ENCODE data around the gene RAB22A.

RAB22A gene

DNA sequence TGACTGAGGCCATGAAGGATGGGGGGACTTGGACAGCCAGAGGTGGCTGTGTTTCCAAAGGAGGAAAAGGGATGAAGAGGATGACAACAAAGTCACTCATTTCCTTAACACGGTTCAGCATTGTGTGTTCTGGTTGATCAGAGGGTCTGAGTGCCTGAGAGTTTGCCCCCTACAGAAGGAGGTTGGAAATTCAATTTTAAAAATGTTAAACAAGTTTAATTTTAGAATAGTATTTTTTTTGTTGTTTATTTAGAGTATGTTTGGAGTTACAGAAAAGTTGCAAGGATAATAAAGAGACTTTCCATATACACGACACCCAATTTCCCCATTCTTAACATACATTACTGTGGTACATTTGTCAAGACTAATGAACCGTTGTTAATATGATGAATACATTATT, 69.2 kb downstream of the RAB22A start:
- no peak overlapping the region for H3K4me3 Mint-ChIP-seq
- peaks cover 12% of the 10 kb centered on the region for H3K9me3 Mint-ChIP-seq
- no peaks in the 10 kb centered on the region for H3K4me1 Mint-ChIP-seq (ENCODE audit: low read depth)
- peaks cover 45% of the 10 kb centered on the region for H3K27me3 Mint-ChIP-seq
- peaks cover 6% of the 10 kb centered on the region for H3K36me3 Mint-ChIP-seq (ENCODE audit: low read depth)
- no peak overlapping the region for H3K27ac Mint-ChIP-seq

DNA sequence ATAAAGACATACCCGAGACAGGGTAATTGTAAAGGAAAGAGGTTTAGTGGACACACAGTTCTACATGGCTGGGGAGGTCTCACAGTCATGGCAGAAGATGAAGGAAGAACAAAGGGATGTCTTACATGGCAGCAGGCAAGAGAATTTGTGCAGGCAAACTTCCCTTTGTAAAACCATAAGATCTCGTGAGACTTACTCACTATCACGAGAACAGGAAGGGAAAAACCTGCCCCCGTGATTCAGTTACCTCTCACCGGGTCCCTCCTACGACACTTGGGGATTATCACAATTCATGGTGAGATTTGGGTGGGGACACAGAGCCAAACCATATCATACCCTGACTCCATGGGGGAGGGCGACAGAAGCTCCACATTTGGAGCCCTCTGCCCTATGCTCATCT, 72.1 kb downstream of the RAB22A start:
- Mint-ChIP-seq H3K27me3 (peaks cover 43% of the 10 kb centered on the region), H3K4me1 (ENCODE audit: low read depth) (no peaks in the 10 kb centered on the region), H3K9me3 (peaks cover 12% of the 10 kb centered on the region), H3K36me3 (ENCODE audit: low read depth) (peaks cover 6% of the 10 kb centered on the region), H3K4me3 (no peak overlapping the region), H3K27ac (no peak overlapping the region)

DNA sequence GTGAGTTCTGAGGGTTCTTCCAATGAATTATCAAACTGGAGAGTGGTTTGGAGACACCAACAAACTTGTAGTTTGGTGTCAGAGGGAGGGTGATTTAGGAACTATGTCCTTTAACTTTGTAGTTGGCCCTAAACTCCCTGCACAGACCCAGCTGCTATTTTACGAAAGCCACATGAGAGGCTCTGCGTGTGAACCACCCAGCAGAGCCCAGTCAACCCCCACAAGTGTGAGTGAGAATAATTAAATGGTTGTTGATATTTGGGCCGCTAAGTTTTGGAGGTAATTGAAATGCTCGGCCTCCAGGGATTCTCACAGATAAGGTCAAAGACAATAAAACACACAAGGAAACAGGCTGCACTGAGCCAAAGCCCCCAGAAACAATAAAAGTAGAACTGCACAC, 72.6 kb downstream of the RAB22A start:
- Mint-ChIP-seq H3K27ac (no peak overlapping the region), H3K9me3 (peaks cover 12% of the 10 kb centered on the region), H3K36me3 (ENCODE audit: low read depth) (peaks cover 6% of the 10 kb centered on the region), H3K4me3 (no peak overlapping the region), H3K27me3 (peaks cover 42% of the 10 kb centered on the region), H3K4me1 (ENCODE audit: low read depth) (no peaks in the 10 kb centered on the region)

DNA sequence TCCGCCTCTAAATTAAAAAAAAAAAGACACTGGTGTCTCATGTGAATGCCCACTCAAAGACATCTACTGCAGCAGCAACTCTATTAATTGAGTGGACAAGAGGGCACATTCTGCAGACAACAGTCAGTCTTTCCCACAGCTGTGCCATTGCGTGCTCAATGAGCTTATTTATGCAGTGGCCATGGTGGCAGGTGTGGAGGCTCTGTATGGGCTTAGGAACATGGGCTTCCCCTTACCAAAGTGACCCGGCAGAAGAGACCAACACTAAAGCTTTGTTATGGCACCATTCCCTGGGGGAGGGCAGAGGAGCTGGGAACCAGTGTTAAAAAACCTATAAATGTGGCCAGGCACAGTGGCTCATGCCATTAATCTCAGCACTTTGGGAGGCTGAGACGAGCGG, 75.3 kb downstream of the RAB22A start:
- Mint-ChIP-seq H3K36me3 (ENCODE audit: low read depth) (peaks cover 8% of the 10 kb centered on the region), H3K27ac (no peak overlapping the region), H3K4me3 (no peak overlapping the region), H3K4me1 (ENCODE audit: low read depth) (peaks cover 5% of the 10 kb centered on the region), H3K27me3 (peaks cover 23% of the 10 kb centered on the region), H3K9me3 (peaks cover 12% of the 10 kb centered on the region)

DNA sequence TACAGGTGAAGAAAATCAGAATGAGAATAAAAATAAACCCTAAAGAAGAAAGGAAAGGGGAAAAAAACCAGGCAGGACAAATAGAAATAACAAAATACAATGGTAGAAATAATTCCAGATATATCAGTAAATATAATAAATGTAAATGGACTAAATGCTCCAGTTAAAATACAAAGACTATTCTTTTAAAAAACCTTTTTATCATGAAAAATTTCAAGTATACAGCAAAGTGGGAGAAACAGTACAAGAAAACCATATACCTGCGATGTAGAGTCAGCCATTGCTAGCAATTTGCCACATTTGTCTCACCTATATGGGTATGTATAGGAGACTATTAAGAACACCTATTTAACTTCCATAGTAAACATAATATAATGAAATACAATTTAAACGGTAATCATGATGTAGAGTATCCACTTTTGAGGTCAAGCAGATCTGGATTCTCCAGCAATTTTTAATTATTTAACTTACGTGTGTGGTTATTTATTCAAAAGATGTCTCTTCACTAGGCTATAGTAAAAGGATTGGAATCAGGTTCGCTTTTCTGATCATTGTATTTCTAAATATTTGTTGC, 78.6 kb downstream of the RAB22A start:
- H3K36me3 Mint-ChIP-seq (ENCODE audit: low read depth) = peaks cover 31% of the 10 kb centered on the region
- H3K9me3 Mint-ChIP-seq = no peaks in the 10 kb centered on the region
- H3K27ac Mint-ChIP-seq = no peak overlapping the region
- H3K4me1 Mint-ChIP-seq (ENCODE audit: low read depth) = peaks cover 38% of the 10 kb centered on the region
- H3K4me3 Mint-ChIP-seq = peak overlapping the region; percentile 31
- H3K27me3 Mint-ChIP-seq = peaks cover 4% of the 10 kb centered on the region

DNA sequence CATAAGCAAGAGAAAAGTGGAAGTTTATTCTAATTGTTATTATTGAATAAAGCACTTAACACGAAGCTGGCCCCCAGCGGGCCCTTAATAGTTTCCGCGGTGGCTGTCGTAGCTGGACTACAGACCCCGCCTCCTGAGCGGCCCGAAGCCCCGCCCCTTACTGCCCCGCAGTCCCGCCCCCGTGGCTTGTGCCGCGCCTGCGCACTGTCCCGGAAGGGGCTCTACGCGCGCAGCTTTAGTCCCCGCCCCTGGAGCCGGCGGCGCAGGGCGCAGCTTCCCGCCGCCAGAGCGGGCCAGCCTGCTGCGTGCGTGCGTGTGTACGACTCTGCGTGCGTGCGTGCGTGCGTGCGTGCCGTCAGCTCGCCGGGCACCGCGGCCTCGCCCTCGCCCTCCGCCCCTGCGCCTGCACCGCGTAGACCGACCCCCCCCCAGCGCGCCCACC, 79.4 kb downstream of the RAB22A start, which contains the start of gene VAPB:
Gene VAPB, plus strand, starts transcription at position 348 of the 442 bp plus-strand sequence. CDS start 231 bp downstream, outside the sequence.
- Mint-ChIP-seq H3K27me3 (peaks cover 4% of the 10 kb centered on the region), H3K4me1 (ENCODE audit: low read depth) (peaks cover 44% of the 10 kb centered on the region), H3K4me3 (peak within 1 kb of the TSS; percentile 98), H3K36me3 (ENCODE audit: low read depth) (peaks cover 37% of the 10 kb centered on the region), H3K9me3 (no peaks in the 10 kb centered on the region), H3K27ac (peak within 1 kb of the TSS; percentile 95)

DNA sequence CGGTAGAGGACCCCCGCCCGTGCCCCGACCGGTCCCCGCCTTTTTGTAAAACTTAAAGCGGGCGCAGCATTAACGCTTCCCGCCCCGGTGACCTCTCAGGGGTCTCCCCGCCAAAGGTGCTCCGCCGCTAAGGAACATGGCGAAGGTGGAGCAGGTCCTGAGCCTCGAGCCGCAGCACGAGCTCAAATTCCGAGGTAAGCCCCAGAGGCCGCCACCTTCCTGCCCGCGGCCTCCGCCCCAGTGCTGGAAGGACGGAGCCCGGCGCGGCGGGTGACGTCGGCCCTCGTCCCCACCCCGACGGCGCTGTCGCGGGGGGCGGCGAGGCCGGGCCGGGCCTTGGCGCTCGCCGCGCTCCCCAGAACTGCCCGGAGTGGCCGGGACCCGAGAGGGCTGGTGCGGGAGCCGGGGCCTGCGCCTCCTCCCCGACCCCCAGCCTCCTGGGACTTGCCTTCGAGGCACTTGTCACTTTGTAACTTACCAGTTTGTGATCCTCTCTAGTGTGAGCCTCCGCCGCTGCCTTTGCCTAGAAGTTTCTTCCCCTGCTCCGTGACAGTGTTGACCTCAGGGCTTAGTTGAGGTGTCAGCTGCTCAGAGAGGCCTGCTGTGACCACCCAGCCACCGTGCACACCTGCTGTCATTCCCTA, 79.9 kb downstream of the RAB22A start:
- H3K9me3 Mint-ChIP-seq = no peaks in the 10 kb centered on the region
- peak overlapping the region; percentile 95 for H3K27ac Mint-ChIP-seq
- peaks cover 50% of the 10 kb centered on the region for H3K4me1 Mint-ChIP-seq (ENCODE audit: low read depth)
- H3K27me3 Mint-ChIP-seq = no peaks in the 10 kb centered on the region
- peak overlapping the region; percentile 98 for H3K4me3 Mint-ChIP-seq
- peaks cover 42% of the 10 kb centered on the region for H3K36me3 Mint-ChIP-seq (ENCODE audit: low read depth)

DNA sequence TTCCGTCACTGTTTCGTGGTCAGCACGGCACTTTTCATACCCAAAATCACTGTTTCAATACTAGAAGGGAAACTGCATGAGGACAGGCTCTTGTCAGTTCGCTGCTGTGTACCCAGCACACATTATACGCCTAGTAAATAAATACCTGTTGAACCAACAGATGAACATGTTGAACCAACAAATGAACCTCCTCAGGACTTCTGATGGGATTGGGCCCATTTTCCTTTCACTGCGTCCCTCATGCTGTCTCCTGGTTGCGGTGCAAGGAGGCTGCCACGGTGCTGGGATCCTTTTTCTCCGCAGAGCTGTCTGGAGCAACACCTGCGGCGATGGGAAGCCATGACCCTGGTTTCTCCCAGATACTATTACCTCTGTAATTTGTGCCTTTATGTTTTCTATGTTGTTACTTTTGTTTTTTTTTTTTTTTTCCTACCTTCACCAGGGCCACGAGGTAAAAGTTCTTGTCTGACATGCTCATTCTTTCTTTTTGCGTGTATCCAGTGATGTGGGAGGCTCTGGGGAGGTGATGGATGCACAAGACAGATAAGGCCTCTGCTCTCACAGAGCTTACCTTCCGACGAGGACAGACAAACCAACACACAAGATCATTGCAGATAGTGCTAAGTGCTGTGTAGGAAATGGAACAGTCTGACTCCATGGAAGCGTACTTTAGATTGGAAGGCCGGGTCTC, 80.6 kb downstream of the RAB22A start:
- Mint-ChIP-seq H3K27me3 (no peaks in the 10 kb centered on the region), H3K27ac (peak overlapping the region; percentile 95), H3K9me3 (no peaks in the 10 kb centered on the region)

DNA sequence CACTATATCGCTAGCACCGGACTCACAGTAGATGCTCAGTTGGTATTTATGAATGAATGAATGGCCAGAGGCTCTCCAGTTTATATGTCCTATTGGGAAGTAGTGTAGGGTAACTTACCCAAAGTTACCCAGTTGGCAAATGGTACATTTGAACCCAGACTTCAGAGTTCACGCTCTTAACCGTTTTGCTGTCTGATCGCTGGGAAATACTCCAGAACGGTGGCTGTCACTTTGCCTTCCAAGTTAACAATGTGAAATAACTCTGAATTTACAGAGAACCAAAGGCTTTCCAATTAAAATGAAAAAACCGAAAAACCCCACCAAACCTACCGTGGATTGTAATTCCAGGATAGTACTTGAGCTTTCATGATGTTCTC, 81.1 kb downstream of the RAB22A start:
- no peaks in the 10 kb centered on the region for H3K9me3 Mint-ChIP-seq
- no peaks in the 10 kb centered on the region for H3K27me3 Mint-ChIP-seq
- H3K36me3 Mint-ChIP-seq (ENCODE audit: low read depth) = peaks cover 52% of the 10 kb centered on the region
- H3K4me1 Mint-ChIP-seq (ENCODE audit: low read depth) = peaks cover 62% of the 10 kb centered on the region
- peak overlapping the region; percentile 95 for H3K27ac Mint-ChIP-seq
- H3K4me3 Mint-ChIP-seq = peak overlapping the region; percentile 98

More for the DNA sequence above, 80.6 kb downstream of the RAB22A start:
- H3K36me3 Mint-ChIP-seq (ENCODE audit: low read depth) = peaks cover 47% of the 10 kb centered on the region
- H3K4me1 Mint-ChIP-seq (ENCODE audit: low read depth) = peaks cover 56% of the 10 kb centered on the region
- H3K4me3 Mint-ChIP-seq = peak overlapping the region; percentile 98

DNA sequence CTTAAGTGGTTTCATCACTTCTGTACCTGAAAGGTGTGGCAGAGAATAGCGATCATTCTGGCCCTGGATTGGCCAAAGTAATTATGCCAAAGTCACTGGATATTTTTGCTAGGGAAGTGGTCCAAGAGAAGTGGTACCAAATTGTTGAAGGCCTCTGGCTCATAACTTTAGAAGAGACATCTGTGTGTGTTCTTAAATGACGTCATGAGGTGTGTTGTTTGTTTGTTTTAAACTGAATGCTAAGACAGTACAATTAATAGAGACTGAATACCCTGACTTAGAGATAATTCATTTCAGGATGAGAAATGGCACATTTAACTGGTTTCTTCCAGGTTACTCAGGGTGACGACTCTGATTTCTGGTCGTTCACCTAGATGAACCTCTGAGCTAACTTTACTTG, 82.8 kb downstream of the RAB22A start:
- Mint-ChIP-seq H3K27ac (peak overlapping the region; percentile 11), H3K4me1 (ENCODE audit: low read depth) (peaks cover 73% of the 10 kb centered on the region), H3K9me3 (no peaks in the 10 kb centered on the region), H3K36me3 (ENCODE audit: low read depth) (peaks cover 63% of the 10 kb centered on the region), H3K27me3 (no peaks in the 10 kb centered on the region), H3K4me3 (peak overlapping the region; percentile 98)

DNA sequence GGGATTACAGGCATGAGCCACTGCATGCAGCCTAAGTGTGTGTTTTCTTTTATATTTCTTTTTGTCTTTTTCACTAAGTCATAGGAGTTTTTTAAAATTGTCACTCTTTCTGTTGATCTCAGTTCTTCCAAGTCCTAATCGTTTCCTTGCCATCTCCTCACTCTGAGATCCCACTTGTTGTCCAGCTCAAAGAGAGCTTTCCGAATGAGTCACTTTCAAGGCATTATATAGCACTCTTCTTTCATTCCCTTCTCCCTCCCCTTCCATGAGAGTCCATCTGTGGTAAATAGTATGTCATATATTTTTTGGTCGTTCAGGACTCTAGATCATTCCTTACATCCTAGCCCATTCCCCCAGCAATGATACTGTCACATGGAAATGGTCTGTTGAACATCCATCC, 83.8 kb downstream of the RAB22A start:
- Mint-ChIP-seq H3K9me3 (no peaks in the 10 kb centered on the region), H3K27me3 (no peaks in the 10 kb centered on the region), H3K4me3 (no peak overlapping the region), H3K27ac (peak overlapping the region; percentile 29), H3K36me3 (ENCODE audit: low read depth) (peaks cover 68% of the 10 kb centered on the region), H3K4me1 (ENCODE audit: low read depth) (peaks cover 80% of the 10 kb centered on the region)

DNA sequence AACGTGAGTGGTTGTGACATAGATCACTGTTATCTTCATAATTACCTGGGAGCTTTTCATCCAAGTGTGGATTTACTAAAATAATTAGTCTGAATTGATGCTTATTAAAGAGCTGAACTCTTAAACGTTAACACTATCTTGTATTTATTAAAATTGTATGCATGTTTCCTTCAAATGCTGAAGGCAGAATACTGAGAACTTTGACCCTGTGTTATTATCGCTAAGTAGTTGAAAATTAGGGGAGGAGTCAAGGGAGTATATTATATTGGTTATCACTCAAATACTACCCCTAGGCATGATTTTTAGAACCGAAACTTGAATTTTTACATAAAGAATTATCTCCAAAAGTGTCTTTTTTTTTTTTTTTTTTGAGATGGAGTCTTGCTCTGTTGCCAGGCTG, 85.3 kb downstream of the RAB22A start:
- Mint-ChIP-seq H3K27me3 (no peaks in the 10 kb centered on the region), H3K9me3 (no peaks in the 10 kb centered on the region), H3K36me3 (ENCODE audit: low read depth) (peaks cover 74% of the 10 kb centered on the region), H3K4me3 (no peak overlapping the region), H3K27ac (no peak overlapping the region), H3K4me1 (ENCODE audit: low read depth) (peaks cover 88% of the 10 kb centered on the region)

DNA sequence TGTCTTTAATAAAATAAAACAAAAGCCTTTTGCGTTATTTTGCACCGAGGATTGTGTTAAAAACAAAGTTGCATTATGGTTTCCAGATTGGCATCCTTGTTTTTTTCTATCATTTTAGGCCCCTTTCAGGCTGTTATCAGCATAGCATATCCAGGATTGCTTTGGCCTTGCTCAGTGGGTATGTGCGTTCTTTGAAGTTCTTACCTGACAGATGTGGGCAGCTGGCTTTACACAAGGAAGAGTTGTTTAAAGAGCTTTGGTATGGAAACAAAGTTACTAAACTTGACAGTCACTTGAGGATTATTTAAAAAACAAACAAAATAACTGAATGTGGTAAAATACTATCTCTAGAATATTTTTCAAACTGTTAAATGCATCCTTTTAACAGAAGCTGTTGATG, 86.1 kb downstream of the RAB22A start:
- Mint-ChIP-seq H3K27ac (no peak overlapping the region), H3K4me1 (ENCODE audit: low read depth) (peaks cover 80% of the 10 kb centered on the region), H3K9me3 (no peaks in the 10 kb centered on the region), H3K27me3 (no peaks in the 10 kb centered on the region), H3K4me3 (no peak overlapping the region), H3K36me3 (ENCODE audit: low read depth) (peaks cover 73% of the 10 kb centered on the region)

DNA sequence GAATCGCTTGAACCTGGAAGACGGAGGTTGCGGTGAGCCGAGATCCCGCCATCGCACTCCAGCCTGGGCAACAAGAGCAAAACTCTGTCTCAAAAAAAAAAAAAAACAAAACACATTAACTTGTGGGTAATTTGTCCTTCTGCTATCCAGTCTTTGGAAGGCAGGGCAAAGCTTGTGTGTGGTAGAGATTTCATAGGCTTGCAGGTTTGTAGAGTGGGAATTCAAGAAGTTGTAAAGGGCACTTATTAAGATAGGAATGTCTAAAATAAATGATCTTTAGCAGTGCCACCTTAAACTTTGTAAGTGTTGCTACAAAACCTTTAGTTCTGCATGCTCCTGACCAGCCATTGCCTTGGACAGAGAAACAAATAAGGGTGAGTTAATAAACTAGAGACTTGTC, 87.9 kb downstream of the RAB22A start:
- no peaks in the 10 kb centered on the region for H3K9me3 Mint-ChIP-seq
- no peak overlapping the region for H3K27ac Mint-ChIP-seq
- H3K4me3 Mint-ChIP-seq = no peak overlapping the region
- peaks cover 58% of the 10 kb centered on the region for H3K36me3 Mint-ChIP-seq (ENCODE audit: low read depth)
- no peaks in the 10 kb centered on the region for H3K27me3 Mint-ChIP-seq
- H3K4me1 Mint-ChIP-seq (ENCODE audit: low read depth) = peaks cover 61% of the 10 kb centered on the region

DNA sequence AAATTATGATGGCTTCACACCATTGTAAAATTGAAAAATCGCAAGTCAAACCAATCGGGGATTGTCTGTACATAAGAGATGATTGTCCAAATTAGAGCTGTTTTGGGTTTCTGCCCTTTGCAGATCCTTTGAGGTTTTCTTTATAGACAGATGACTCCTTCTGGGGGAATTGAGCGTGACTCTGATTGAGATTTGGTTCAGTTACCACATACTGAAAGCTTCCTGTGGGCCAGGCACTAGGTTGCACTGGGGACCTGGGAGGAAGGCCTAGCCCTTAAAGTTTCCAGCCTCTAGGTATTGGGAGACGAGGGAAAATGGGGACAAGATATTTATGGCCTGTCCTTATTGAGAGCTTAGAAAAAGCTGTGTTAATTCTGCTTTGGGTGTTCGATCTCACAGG, 88.7 kb downstream of the RAB22A start:
- Mint-ChIP-seq H3K27ac (peak overlapping the region; percentile 9), H3K36me3 (ENCODE audit: low read depth) (peaks cover 53% of the 10 kb centered on the region), H3K4me3 (no peak overlapping the region), H3K9me3 (no peaks in the 10 kb centered on the region), H3K27me3 (no peaks in the 10 kb centered on the region), H3K4me1 (ENCODE audit: low read depth) (peaks cover 53% of the 10 kb centered on the region)
